SKM-1 (cell line): Measurements from ENCODE around the gene AIM2.
"Not testable (repeated sequence)": the region's sequence is repeated elsewhere in the genome, so short reads cannot be mapped to it uniquely, and the experiment has no call there.

Source experiments
- DNase-seq: peaks from one replicate; lab custom pipeline; 2025; ENCODE audit not compliant: unreplicated experiment; lab: John Stamatoyannopoulos, UW

AIM2 gene

DNA sequence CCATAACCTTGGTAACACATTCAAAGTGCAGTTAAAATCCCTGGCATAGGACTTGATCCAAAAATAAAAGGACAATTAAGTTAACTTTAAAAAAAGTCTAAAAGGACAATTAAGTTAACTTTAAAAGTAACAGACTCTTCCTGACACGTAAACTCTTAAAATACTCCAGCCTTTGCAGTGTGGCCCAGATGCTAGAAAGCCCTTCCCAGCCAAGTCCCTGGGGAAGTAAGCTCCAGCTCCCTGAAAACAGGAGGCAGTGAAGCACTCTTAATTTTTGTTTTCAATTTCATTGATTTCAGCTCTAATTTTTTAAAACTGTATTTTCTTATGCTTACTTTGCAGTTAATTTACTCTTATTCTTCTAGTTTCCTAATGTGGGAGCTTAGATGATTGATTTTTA is 5.1 kb upstream of the AIM2 start:
- no peak for DNase-seq

DNA sequence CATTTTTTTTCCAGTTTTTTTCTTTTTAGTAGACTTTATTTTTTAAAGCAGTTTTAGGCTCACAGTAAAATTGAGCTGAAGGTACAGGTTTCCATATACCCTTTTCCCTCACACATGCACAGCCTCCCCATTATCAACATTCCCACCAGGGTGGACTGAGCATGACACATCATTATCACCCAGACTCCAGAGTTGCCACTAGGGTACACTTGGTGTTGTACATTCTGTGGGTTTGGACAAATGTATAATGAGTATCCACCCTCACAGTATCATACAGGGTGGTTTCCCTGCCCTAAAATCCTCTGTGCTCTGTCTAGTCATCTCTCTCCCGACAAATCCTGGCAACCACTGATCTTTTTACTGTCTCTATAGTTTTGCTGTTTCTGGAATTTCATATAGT is 3.0 kb upstream of the AIM2 start:
- no peak for DNase-seq

GRCh38 chr1:159077120-159077961 is 775 bp upstream of the AIM2 start:
- peak; percentile 57 for DNase-seq

- DNase-seq = peak; percentile 82
Measured at GRCh38 chr1:159071970-159072582, 4.5 kb downstream of the AIM2 start.

DNA sequence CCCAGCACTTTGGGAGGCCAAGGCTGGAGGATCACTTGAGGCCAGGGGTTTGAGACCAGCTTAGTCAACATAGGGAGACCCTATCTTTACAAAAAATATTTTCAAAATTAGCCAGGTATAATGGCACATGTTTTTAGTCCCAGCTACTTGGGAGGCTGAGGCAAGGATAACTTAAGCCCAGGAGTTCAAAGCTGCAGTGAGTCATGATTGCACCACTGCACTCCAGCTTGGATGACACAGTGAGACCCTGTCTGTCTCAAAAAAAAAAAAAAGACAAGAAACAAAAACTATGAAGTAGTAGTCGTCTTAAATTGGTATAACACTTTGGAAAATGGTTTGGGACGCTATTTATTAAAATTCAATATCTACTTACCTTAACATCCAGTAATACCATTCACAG is 7.7 kb downstream of the AIM2 start:
- no peak for DNase-seq

- peak; percentile 92 for DNase-seq
Measured at GRCh38 chr1:159067699-159068621, 8.6 kb downstream of the AIM2 start.

- DNase-seq = no peak
Measured at GRCh38 chr1:159066108-159066507, 10.5 kb downstream of the AIM2 start.

GRCh38 chr1:159065106-159065505 is 11.5 kb downstream of the AIM2 start:
- no peak for DNase-seq

- DNase-seq = no peak
Measured at GRCh38 chr1:159058751-159059150, 17.8 kb downstream of the AIM2 start.

GRCh38 chr1:159056069-159056698 is 20.4 kb downstream of the AIM2 start:
- no peak for DNase-seq

DNA sequence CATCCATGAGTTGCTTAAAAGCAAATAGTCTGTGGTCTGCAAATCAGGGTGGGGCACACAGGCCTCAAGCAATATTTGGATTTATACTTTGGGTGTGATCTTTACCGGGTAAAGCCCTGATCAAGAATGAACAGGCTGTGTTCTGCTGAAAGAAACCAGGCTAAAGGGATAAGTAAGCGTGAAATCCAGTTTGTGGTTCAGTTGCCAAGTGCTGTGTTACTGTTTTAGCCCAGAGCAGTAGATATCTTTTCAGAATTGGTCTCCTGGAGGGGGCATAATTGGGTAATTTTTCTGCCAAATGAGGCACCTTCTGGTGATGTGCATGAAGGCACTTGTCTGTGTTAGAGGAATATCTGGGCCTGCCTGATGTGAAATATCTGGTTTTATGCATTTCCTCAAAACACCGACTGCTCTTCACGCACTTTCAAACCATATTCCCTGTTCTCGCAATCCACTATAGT is 21.4 kb downstream of the AIM2 start:
- peak; percentile 89 for DNase-seq

GRCh38 chr1:159054427-159054826 is 22.1 kb downstream of the AIM2 start:
- DNase-seq = no peak

- no peak for DNase-seq
Measured at GRCh38 chr1:159051436-159051835, 25.1 kb downstream of the AIM2 start.

- not testable (repeated sequence) for DNase-seq
Measured at GRCh38 chr1:159046486-159046885, 30.1 kb downstream of the AIM2 start.

GRCh38 chr1:159040893-159041724 is 35.5 kb downstream of the AIM2 start:
- DNase-seq = no peak

GRCh38 chr1:159040206-159040605 is 36.4 kb downstream of the AIM2 start:
- DNase-seq = no peak

GRCh38 chr1:159030877-159031447 is 45.6 kb downstream of the AIM2 start:
- DNase-seq = no peak

GRCh38 chr1:159030311-159030710 is 46.3 kb downstream of the AIM2 start:
- DNase-seq = no peak

GRCh38 chr1:159026841-159027240 is 49.7 kb downstream of the AIM2 start:
- DNase-seq = not testable (repeated sequence)

DNA sequence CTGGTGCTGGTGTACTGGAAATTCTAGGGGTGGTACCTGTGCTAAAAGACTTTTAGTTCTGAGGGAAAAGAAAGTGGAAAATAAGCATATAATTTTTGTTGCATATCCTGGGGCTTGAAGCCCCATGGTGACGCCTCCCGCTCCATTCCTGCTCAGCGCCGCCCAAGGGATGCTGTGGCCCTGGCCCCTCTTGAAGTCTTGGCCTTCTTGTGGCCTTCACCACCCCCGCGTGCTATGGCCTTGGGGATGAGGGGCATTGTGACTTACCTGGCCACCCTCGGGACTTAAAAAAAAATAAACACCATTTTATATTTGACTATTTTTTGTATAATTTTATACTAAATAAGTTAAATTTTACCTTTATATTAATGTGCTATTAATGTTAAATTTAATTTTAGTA is 51.5 kb downstream of the AIM2 start:
- no peak for DNase-seq
